Measurements from ENCODE around the gene NPC1L1. TPM values are rescaled to one million over a fixed set of nuclear protein-coding genes. Genes with fewer than 3 reads are reported as not detected.

NPC1L1 gene
- total and polyA plus RNA-seq, 2 of the 13 experiments (the other 11 are each of a cell fraction or from before 2014, with no cell fraction given): 4.8 to 14.5 TPM

DNA sequence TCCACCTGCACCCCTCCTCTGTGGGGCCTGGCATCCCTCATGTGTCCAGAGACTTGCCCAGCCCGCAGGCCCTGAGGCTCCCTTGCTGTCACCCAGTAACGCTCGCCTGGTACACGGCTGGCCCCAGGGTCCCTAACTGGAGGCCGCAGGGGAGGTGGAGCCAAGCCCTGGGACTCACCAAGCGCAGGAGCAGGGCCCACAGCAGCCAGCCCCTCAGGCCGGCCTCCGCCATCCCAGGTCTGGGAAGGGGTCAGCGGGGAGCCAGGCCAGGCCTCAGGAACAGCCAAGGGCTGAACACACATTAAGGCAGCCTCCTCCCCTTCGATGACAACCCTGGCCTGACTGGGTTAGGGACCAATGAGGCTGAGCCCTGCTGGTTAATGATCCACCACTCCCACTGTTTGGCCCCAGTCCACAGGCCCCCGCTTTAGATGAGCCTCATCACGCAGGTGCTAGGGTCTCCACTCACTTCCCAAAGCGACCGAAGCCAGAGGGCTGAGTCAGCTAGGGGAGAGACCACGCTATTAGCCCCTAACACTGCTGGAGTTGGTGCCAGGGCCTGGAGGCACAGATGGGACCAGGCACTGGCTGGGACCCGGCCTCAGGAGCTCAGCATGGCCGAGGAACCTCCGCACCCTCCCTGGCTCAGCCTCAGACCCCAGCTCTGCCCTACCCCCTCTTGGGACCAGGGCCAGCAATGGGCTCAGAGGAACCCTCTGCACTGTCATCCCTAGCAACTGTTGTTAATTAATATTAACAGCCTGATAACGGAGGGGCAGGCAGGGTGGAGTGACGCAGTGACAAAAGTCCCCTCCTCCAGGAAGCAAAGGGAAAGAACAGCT lies at the start of gene NPC1L1 (continued):
- TF ChIP-seq, protein P1, sequence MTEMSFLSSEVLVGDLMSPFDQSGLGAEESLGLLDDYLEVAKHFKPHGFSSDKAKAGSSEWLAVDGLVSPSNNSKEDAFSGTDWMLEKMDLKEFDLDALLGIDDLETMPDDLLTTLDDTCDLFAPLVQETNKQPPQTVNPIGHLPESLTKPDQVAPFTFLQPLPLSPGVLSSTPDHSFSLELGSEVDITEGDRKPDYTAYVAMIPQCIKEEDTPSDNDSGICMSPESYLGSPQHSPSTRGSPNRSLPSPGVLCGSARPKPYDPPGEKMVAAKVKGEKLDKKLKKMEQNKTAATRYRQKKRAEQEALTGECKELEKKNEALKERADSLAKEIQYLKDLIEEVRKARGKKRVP (CRISPR knock-in tag; IDR thresholded peaks at IDR 0.05): peak in 1 of 2 experiments; percentile 25; a peak in 1 of 4 replicates
- peak; percentile 70; the same call in 1 of the 2 replicates for TF ChIP-seq MAZ (IDR thresholded peaks at IDR 0.05; ENCODE audit: borderline replicate concordance, low read depth, low read length)
- peak; percentile 32 for TF ChIP-seq MAZ (CRISPR knock-in tag; IDR thresholded peaks at IDR 0.05; ENCODE audit: low read depth)
- no peak for TF ChIP-seq KDM6A (CRISPR knock-in tag; IDR thresholded peaks at IDR 0.05; ENCODE audit: low read depth)
- peak; percentile 81; the same call in 1 of the 2 replicates for TF ChIP-seq ZNF431 (CRISPR knock-in tag; IDR thresholded peaks at IDR 0.05; ENCODE audit: borderline replicate concordance, low read depth)
- peak; percentile 5 for TF ChIP-seq ZNF883 (CRISPR knock-in tag; IDR thresholded peaks at IDR 0.05; ENCODE audit: not compliant biosample characterization)
- TF ChIP-seq ZNF230 (CRISPR knock-in tag; IDR thresholded peaks at IDR 0.05): peak; percentile 86; the same call in 1 of the 2 replicates
- TF ChIP-seq, protein P2, sequence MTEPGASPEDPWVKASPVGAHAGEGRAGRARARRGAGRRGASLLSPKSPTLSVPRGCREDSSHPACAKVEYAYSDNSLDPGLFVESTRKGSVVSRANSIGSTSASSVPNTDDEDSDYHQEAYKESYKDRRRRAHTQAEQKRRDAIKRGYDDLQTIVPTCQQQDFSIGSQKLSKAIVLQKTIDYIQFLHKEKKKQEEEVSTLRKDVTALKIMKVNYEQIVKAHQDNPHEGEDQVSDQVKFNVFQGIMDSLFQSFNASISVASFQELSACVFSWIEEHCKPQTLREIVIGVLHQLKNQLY (CRISPR knock-in tag; IDR thresholded peaks at IDR 0.05): peak; percentile 44; the same call in 1 of the 2 replicates
- TF ChIP-seq, protein P3, sequence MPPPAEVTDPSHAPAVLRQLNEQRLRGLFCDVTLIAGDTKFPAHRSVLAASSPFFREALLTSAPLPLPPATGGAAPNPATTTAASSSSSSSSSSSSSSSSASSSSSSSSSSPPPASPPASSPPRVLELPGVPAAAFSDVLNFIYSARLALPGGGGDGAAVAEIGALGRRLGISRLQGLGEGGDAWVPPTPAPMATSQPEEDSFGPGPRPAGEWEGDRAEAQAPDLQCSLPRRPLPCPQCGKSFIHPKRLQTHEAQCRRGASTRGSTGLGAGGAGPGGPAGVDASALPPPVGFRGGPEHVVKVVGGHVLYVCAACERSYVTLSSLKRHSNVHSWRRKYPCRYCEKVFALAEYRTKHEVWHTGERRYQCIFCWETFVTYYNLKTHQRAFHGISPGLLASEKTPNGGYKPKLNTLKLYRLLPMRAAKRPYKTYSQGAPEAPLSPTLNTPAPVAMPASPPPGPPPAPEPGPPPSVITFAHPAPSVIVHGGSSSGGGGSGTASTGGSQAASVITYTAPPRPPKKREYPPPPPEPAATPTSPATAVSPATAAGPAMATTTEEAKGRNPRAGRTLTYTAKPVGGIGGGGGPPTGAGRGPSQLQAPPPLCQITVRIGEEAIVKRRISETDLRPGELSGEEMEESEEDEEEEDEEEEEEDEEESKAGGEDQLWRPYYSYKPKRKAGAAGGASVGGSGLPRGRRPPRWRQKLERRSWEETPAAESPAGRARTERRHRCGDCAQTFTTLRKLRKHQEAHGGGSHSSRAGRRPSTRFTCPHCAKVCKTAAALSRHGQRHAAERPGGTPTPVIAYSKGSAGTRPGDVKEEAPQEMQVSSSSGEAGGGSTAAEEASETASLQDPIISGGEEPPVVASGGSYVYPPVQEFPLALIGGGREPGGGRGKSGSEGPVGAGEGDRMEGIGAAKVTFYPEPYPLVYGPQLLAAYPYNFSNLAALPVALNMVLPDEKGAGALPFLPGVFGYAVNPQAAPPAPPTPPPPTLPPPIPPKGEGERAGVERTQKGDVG (CRISPR knock-in tag; IDR thresholded peaks at IDR 0.05; ENCODE audit: borderline replicate concordance): no peak
- TF ChIP-seq FOXC1 (CRISPR knock-in tag; IDR thresholded peaks at IDR 0.05; ENCODE audit: borderline replicate concordance): no peak; the same call in 1 of the 2 replicates
- TF ChIP-seq ZSCAN31 (CRISPR knock-in tag; IDR thresholded peaks at IDR 0.05; ENCODE audit: low read depth): peak; percentile 78; the same call in 1 of the 2 replicates
- TF ChIP-seq CC2D1A (CRISPR knock-in tag; IDR thresholded peaks at IDR 0.05): no peak
- TF ChIP-seq SRSF1 (optimal IDR thresholded peaks at IDR 0.05; ENCODE audit: low read depth, low read length): peak; percentile 91
- peak; percentile 78; the same call in 1 of the 2 replicates for TF ChIP-seq KDM5B (CRISPR knock-in tag; IDR thresholded peaks at IDR 0.05; ENCODE audit: borderline replicate concordance)
- TF ChIP-seq KLF11 (CRISPR knock-in tag; IDR thresholded peaks at IDR 0.05): peak; percentile 89; the same call in 1 of the 2 replicates
- TF ChIP-seq CBX5 (CRISPR knock-in tag; IDR thresholded peaks at IDR 0.05; ENCODE audit: borderline replicate concordance): no peak
- TF ChIP-seq SRSF4 (IDR thresholded peaks at IDR 0.05; ENCODE audit: low read depth, low read length, poor library complexity, severe bottlenecking): no peak
- peak; percentile 45; the same call in 1 of the 2 replicates for TF ChIP-seq NCOA1 (CRISPR knock-in tag; IDR thresholded peaks at IDR 0.05)
- TF ChIP-seq, protein P4, sequence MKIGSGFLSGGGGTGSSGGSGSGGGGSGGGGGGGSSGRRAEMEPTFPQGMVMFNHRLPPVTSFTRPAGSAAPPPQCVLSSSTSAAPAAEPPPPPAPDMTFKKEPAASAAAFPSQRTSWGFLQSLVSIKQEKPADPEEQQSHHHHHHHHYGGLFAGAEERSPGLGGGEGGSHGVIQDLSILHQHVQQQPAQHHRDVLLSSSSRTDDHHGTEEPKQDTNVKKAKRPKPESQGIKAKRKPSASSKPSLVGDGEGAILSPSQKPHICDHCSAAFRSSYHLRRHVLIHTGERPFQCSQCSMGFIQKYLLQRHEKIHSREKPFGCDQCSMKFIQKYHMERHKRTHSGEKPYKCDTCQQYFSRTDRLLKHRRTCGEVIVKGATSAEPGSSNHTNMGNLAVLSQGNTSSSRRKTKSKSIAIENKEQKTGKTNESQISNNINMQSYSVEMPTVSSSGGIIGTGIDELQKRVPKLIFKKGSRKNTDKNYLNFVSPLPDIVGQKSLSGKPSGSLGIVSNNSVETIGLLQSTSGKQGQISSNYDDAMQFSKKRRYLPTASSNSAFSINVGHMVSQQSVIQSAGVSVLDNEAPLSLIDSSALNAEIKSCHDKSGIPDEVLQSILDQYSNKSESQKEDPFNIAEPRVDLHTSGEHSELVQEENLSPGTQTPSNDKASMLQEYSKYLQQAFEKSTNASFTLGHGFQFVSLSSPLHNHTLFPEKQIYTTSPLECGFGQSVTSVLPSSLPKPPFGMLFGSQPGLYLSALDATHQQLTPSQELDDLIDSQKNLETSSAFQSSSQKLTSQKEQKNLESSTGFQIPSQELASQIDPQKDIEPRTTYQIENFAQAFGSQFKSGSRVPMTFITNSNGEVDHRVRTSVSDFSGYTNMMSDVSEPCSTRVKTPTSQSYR (CRISPR knock-in tag; IDR thresholded peaks at IDR 0.05; ENCODE audit: borderline replicate concordance): peak; percentile 25; the same call in 1 of the 2 replicates
- peak; percentile 93 for TF ChIP-seq SALL2 (CRISPR knock-in tag; IDR thresholded peaks at IDR 0.05)
- TF ChIP-seq KDM1A (CRISPR knock-in tag; IDR thresholded peaks at IDR 0.05): no peak

Measured in HepG2 (cell line).